GM18526 (cell line): ENCODE data around the gene EIF2A.

ENCODE experiments used
- POLR2A ChIP-seq: IDR thresholded peaks from 3 replicates; pipeline ENCODE4 v1.6.1; 2011; ENCODE audit not compliant: insufficient read length; ENCODE audit errors: extremely low read depth

Gene EIF2A

DNA sequence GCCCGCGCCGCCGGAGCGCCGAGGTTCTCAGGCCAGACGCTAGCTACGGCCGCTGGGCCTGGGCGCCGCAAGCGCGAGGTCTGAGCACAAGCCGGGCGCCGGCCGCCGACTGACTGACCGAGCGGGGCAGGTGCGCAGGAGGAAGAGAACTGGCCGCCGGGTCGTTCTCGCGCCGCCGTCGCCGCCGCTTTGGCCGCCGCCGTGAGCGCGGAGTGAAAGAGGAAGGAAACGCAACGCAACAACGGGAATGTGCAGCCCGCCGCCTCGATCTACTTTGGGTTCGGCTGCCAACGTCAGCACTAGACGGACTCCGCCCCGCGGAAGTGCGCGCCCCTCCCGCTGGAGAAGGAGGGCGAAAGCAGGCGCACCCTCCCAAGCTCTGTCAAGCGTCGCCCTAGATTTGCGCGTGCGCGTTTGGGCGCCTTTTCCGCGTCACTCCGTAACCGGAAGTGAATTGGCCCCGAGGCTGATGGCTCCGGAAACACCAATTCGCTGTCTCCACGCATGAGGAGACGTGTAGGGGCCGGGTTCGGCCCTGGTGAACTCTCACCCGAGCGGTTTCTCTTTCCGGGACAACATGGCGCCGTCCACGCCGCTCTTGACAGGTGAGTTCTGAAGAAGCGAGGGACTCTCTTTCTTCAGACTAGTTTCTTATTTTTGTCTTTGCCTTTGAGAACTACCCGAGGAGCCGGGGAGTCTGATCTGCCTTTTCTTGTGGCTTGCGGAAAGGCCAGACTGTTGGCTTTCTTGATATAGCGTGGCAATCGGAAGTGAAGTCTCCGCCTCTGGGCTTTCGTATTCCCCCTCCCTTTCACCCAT lies at the start of gene EIF2A, which contains the start of gene SERP1:
Gene EIF2A (plus strand): TSS at position 562 of the 819 bp plus-strand sequence. CDS start 16 bp downstream, at position 578.
Gene SERP1 (minus strand): TSS at position 271 of the 819 bp plus-strand sequence. CDS start 361 bp downstream, outside the sequence.
- peak; percentile 91 for TF ChIP-seq POLR2A

DNA sequence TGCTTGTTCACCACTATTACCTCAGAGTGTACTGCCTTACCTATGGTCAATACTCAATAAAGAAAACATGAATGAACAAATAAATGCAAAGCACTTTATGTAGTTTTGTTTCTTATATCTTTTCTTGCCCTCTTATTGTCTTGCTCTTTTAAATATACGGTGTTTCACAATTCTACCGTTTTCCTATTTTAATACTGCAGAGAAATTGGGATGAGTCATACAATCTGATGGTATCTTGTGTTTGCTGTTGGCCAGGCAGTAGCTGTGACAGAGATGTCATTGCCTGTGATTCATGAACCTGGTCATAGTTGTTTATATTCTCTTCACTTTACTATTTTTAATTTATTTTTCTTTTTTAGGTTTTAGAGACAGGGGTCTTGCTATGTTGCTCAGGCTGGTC lies 48.6 kb upstream of the EIF2A start:
- TF ChIP-seq POLR2A: no peak

DNA sequence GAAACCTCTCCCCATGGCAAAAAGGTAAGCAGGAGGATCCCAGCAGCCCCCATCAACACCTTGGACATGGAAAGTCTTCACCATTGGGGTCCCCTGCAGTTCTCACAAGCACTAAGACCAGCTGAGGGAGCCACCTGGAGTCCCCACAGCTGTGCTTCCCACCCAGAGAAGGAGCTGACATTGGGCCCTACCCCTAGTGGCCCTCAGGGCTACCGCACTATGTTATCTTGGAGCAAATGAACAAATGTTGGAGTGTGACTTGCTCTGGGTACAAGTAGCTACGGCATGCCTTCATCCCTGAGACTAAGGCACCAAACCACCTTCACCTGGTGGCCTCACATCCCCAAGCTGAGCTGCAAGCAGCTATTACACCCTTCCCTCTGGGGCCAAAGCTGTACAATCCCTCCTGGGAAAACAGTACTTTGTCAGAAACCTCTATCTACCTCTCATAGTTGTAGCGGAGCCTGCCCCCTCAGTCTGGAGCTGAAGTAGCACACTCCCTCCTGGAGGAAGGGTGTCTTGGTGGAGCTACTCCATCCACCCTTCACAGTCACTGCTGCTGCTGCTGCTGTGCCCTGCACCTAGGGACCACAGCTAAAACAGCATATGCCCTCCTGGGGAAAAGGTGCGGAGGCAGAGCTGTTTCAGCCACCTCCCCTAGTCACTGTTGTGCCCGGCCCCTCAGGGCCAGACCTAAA lies 43.0 kb upstream of the EIF2A start:
- TF ChIP-seq POLR2A: no peak

DNA sequence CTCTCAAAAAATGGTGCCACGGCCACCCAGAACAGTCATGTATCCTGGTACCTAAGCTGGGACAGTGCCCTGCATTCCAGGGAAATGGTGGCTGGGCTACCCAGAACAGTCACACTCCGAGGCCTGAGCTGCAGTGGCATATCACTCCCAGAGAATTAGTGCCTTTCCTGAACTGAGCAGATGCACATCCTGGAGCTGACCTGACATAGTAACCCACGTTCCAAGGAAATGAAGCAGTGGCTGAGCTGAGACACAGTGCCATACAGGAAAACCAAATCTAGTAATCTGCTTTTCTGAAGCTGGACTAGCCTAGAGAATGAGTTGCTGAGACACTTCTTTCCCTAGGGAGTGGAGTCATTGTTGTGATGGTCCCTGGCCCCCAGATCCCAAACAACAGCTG lies 42.1 kb upstream of the EIF2A start:
- TF ChIP-seq POLR2A: no peak

DNA sequence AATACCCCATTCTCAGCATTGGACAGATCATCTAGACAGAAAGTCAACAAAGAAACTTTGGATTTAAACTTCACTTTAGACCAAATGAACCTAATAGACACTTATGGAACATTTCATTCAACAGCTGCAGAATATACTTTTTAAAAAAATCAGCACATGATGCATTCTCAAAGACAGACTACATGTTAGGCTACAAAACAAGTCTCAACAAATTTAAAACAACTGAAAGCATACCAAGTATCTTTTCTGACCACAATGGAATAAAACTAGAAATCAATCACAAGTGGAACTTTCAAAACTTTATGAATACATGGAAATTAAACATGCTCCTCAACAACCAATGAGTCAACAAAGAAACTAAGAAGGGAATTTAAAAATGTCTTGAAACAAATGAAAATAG lies 38.2 kb upstream of the EIF2A start:
- TF ChIP-seq POLR2A: no peak

DNA sequence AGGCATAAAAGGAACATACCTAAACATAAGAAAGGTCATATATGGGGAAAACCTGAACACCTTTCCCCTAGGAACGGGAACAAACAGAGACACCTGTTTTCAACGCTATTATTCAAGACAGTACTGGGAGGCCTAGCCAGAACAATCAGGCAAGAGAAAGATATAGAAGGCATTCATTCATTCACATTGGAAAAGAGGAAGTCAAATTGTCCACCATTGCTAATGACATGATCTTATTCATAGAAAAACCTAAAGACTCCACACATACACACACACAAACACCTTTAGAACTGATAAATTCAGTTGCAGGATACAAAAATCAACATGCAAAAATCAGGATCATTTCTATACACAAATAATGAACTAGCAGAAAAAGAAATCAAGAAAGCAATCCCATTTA lies 36.8 kb upstream of the EIF2A start:
- no peak for TF ChIP-seq POLR2A

DNA sequence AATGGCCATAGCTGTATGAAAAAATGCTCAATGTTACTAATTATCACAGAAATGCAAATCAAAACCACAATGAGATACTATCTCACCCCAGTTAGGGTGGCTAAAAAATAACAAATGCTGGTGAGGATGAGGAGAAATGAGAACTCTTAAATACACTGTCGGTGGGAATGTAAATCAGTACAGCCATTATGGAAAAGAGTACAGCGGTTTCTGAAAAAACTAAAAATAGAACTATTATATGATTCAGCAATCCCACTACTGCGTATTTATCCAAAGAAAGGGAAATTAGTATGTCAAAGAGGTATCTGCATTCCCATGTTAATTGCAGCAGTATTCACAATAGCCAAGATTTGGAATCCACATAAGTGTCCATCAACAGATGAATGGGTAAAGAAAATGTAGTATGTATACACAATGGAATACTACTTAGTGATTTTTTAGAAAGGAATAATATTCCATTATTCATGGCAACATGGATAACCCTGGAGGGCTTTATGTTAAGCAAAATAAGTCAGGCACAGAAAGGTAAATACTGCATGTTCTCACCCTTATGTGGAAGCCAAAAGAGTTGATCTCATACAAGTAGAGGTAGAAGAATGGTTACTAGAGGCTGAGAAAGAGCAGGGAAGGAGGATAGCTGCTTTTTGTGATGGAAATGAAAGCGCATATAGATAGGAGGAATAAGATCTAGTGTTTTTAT lies 35.3 kb upstream of the EIF2A start:
- TF ChIP-seq POLR2A: no peak

DNA sequence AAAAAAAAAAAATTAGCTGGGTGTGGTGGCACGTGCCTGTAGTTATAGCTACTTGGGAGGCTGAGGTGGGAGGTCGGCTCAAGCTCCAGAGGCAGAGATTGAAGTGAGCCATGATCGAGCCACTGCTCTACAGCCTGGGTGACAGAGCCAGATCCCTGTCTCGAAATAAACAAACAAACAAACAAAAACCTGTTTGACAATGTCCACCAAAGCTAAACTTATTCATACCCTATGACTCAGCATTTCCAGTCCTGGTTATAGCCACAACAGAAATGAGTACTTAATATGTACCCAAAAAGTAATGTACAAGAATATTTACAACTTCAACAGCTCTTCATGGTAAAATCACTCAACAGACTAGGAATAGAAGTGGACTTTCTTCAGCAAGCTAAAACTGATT lies 31.4 kb upstream of the EIF2A start:
- TF ChIP-seq POLR2A: no peak

DNA sequence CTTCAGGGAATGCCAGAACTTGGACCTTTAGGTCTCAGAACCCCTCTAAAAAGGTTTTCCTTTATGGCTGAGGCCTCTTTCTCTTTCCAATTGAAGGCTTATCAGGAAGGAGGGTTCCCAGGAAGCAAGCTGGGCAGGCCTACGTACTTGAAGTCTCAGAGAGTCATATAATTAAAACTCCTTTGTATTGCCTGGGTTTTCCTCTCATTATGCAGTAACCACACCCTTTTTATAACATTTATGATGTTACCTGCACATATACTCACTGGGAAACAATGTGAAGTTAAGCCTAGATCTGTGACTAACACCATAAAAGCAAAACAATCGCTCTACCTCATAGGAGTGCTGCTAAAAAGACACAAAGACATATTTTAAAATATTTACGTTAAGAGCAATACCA lies 27.6 kb upstream of the EIF2A start:
- TF ChIP-seq POLR2A: no peak

DNA sequence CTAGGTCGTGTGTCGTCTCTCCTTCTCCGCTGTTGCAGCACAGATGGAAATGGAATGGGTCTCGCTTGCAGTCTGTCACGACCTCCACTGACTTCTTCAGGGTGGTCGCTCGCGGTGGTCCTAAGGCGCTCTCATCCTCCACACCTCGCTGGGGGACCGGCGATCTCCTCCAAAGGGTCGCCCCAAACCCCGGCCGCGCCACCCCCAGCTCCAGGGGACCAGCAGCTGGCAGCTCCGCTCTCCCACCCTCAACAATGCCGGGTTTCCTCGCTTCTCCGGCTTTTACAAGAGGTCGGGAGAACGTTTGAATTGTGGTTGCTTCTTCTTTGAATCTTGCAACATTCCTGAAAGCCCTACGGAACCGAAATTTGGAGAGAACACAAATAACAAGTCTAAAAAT lies 26.2 kb upstream of the EIF2A start:
- no peak for TF ChIP-seq POLR2A

DNA sequence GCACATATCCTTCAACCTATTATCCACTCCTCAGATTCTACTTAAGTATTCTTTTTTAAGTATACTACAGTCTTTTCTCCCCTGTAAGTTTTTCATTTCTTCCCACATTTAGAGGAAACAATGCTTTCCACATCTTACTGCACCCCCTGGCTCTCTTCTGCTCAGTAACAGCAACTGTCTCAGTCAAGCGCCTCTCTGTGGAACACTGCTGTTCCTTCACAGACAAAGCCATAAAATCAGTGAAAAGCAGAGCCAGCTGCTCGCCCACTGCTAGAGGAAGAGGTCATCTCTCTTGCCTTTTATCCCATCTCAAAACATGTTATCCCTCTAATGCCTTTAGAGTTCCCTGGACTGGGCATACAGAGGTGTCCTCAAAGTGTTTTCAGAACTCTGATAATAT lies 25.1 kb upstream of the EIF2A start:
- TF ChIP-seq POLR2A: no peak

DNA sequence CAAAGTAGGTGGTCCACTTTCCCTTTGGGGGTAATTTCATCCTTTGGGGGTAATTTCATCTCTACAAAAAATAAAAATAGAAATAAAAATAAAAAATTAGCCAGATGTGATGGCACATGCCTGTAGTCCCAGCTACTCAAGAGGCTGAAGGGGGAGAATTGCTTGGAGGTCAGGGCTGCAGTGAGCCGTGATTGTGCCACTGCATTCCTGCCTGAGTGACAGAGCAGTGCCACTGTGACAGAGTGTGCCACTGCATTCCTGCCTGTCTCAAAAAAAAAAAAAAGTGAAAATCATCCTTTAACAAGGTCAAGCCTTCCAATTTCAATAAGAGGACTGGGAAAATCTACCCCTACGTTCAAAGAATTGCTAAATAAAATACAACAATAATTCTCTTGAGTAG lies 23.0 kb upstream of the EIF2A start:
- no peak for TF ChIP-seq POLR2A

DNA sequence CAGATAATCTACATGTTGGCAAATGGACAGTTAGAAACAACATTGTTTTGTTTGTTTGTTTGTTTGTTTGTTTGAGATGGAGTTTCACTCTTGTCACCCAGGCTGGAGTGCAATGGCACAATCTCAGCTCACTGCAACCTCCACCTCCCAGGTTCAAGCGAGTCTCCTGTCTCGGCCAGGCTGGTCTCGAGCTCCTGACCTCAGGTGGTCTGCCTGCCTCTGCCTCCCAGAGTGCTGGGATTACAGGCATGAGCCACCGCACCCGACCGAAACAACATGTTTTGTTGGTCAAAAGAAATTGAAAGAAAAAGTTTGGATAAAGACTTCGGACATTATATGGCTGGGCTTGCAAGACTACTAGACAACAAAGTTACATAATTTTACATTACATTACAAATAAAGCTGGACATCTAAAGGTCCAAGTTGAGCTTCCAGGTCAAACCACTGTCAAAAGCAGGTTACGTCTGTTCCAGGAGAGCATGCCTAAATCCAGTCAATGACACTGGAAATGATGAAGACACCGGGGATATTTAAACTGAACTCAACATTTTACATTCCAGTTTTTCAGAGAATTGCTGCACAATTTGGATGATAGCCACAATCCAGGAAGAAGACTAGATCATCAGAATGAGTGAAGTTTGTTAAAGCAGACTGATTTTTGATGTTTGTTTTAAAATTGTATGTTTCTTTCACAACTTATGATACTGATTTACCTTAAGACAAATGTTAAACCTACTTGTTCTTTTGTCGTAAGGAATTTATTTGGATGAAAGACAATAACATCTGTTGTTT lies 18.9 kb upstream of the EIF2A start:
- no peak for TF ChIP-seq POLR2A

DNA sequence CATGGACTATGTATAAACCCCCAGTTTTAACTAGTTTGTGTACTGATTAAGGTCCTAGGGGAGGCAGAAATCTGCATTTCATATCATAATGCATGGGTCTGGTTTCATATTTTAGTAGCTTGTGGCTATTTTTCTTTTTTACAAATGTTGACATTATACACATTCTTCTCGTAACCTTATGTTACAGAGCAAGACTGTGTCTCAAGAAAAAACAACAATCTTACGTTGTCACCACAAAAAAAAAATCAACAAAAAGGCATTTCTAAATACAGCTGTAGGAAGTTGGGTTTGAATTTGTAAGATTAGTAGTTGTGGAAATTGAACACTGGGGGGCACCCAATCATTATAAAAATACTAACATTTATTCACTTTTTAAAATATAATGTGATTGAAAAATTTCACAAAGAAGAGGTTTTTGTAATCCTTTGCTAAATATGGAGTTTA lies 18.2 kb upstream of the EIF2A start:
- TF ChIP-seq POLR2A: no peak

DNA sequence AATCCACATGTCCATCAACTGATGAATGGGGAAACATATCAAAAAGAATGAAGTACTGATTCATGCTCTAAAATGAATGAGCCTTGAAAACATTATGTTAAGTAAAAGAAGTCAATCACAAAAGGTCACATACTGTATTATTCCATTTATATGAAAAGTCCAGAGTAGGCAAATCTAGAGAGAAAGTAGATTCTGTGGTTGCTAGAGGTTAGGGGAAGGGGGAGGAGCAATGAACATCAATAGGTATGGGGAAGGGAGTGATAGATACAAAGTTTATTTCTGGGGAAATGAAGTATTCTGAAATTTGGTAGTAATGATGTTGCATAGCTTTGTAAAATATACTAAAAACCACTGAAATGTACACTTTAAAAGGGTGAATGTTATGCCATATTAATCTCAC lies 14.8 kb upstream of the EIF2A start:
- no peak for TF ChIP-seq POLR2A

DNA sequence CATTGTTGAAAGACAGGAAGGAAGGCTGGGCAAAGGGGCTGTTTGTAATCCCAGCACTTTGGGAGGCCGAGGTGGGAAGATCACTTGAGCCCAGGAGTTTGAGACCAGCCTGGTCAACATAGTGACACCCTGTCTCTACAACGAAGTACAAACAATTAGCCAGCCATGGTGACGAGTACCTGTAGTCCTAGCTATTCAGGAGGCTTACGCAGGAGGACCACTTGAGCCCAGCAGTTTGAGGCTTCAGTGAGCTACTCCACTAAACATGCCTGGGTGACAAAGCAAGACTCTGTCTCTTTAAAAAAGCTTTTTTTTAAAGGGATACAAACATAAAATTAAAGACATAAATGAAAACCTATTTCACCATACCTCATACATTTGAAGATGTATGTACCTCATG lies 11.4 kb upstream of the EIF2A start:
- TF ChIP-seq POLR2A: no peak
